Activated T-cell treated with anti-CD3 and anti-CD28 coated beads, Interleukin-2, amount 50 U/mL, for 1 hour (primary cell): Measurements from ENCODE around the gene SRSF8.

Experiments used
- DNase-seq: peaks from one replicate; pipeline ENCODE4 v3.0.0-alpha.2; 2020

SRSF8 gene

DNA sequence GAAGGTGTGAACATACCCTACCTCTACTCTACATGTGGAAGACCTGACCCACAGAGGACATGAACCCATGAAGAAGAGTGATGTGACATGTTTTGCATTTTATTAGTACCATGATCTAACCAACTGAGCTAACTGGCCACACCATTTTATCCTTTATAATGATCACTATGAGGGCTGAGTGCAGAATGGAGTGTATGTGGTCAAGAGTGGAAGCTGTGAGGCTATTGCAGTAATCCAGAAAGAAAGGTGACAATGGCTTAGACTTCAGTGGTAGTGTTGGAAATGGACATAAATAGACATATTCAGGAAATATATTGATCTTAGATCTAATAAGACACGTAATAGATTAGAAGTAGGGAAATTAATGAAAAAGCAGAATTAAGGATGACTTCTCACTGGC, 3.8 kb downstream of the SRSF8 start:
- no peak for DNase-seq

DNA sequence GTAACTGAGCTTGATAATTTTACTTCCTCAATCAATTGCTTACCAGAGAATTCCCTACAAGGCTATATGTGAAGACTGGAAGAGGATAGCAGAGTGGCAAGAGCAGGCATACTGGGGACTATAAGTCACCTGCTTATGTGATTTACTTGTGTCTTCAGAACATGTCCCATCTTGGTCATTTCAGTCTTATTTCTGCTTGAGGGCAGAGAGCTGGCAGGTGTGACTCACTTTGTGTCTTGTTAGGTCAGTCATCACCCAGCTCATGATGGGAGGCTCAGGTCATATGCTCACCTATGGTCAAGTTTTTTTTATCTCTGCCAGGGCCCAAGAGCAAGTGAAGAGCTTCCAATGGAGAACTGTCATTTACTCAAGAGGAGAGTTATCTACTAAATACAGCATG, 6.2 kb downstream of the SRSF8 start:
- no peak for DNase-seq

DNA sequence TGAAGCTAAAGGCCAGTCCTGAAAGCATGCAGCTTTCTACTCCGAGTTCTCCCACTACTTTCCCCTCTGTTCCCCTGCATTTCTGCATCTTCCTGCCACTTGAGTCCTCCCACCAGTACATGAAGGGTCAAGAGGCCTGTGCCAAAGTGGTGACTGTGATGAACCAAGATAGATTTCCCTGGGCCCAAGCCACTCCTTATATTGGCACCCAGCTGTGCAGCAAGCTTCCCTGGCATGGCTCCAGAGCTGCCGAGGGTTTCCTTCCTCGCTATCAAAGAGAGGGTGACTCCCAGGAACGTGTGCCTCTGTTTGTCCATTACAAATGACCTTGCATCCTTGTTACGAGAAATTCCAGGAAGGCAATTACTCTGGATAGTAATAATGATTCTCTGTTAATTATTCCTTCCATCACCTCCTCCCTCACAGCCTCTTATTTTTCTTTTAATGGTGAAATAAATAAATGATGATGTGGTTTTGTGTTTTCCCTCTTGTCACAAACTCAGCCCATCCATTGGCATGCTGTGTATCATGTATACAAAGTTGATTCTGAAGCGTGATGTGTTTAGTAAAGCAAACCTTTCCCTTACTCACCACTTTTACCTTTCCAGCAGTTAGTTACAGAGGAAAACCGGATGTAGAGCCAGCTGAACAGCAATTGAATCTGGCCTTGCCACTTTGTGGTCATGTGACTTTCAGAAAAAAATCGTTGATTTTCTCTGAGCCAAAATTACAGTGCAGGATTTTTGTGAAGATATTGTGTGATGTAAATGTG, 8.3 kb downstream of the SRSF8 start:
- no peak for DNase-seq

DNA sequence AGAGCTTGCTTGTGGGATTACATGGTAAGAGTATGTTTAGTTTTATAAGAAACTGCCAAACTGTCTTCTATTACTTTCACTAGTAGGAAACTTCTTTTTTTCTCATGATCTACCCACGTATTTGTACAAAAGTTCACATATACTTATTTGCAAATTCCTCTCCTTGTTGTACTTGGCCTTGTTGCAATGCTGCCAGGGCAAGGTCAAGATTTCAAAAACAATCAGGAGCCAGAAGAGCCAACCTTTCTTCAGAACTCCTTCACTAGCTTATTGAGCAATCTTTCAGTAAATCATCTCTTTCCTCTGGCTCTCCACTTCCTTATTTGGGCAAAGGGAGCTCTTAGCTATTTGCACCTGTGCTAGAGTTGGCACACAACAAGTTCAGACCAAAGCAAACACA, 9.7 kb downstream of the SRSF8 start:
- DNase-seq = no peak

DNA sequence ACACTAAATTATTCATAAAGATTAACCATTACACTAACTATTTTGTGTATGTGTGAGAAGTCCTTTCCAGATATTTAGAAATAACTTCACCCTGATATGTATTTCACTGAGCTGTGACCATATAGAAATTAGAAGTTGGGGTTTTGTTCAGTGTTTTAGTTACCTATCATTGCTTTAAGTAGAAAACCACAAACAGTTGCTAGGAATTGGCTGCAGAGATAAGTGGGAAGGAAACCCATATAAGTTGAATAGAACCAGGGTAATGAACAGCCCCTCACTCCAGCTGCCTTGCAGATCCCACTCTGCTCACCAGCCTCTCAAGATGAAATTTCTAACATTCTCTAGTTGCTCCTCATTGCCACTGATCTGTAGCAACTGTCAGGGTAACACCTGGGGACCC, 10.3 kb downstream of the SRSF8 start:
- no peak for DNase-seq

DNA sequence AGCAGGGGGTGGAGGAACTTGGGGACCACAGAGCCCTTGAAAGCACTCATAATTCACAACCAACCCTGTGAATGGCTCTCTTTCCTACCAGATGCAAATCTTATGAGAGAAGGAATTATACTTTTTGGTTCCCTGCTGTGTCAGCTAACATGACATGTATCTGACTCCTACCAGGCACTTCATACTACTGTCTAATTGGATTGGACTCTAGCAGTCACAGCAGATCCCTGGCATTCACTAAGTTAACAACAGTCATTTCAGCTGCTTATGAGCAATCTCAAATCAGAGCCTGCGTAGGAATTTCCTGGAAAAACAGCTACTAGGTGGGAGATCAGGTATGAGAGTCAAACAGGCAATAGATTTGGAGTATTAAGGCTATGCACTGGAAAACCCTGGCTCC, 11.8 kb downstream of the SRSF8 start:
- DNase-seq = no peak

DNA sequence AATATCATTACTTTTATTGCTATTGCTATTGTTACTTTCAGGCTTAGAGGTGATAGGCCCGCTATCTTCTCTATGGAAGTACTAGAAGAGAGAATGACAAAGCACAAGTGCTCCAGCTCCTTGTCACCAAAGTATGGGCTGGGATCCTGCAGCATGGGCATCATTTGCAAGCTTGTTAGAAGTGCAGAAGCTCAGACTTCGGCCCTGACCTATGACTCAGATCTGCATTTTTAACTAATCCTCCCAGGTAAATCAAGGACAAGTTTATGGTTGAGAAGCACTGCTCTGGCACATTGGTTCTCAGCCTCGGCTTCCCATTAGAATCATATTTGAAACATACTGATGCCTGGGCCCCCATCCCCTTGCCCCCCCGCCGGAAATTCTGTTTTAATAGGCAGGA, 14.3 kb downstream of the SRSF8 start:
- DNase-seq = no peak

DNA sequence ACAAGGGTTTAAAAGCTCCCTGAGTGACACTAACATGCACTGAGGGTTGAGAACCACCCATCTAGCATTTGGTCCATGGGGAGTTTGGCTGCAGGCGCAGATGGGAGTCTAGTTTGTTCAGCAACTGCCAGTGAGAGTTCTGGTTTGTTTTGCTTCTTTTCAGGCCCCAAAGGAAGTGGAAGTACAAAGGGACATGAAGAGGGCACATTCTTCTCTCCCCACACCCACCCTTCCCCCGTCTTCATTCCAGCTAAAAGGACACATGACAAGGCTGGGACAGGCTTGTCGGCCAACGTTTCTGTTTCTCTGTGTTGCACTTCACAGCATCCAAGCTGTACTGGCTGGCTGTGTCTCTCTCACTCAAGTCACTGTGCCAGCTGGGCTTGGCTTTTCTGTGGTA, 14.7 kb downstream of the SRSF8 start:
- no peak for DNase-seq

DNA sequence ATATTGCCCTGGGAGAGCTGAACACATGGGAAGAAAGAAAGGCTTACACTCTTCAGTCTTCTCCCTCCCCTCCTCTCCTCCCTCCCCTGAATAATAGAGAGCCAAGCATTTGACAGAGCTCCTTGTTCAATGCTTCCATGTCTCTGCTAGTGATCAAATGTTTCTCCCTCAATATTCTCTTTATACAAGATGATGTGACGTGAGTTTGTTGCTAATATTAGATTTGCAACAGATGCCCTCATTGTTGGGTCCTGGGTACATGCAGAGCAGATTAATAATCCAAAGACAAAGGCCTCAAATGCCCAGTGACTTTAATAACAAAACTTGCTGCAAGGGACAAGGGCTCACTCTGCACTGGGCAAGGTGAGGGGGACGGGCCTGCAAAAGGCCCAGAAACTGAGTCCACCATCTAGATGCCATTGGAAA, 15.9 kb downstream of the SRSF8 start:
- no peak for DNase-seq

DNA sequence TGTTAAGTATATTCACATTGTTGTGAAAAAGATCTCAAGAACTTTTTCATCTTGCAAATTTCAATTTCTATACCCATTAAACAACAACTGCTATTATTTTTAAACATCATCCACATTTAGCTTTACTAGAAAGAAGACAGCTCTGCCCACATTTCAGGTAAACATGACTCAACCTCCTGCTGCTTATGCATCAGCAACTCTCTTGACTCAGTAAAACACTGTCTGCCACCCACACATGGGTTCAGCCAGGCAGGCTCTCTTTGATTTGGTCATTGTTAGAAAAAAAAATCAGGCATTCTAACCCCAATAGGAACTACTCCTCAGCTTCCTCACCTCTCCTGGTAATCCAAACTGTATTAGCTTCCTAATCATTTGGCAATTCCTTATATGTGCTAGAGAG, 17.8 kb downstream of the SRSF8 start:
- no peak for DNase-seq

DNA sequence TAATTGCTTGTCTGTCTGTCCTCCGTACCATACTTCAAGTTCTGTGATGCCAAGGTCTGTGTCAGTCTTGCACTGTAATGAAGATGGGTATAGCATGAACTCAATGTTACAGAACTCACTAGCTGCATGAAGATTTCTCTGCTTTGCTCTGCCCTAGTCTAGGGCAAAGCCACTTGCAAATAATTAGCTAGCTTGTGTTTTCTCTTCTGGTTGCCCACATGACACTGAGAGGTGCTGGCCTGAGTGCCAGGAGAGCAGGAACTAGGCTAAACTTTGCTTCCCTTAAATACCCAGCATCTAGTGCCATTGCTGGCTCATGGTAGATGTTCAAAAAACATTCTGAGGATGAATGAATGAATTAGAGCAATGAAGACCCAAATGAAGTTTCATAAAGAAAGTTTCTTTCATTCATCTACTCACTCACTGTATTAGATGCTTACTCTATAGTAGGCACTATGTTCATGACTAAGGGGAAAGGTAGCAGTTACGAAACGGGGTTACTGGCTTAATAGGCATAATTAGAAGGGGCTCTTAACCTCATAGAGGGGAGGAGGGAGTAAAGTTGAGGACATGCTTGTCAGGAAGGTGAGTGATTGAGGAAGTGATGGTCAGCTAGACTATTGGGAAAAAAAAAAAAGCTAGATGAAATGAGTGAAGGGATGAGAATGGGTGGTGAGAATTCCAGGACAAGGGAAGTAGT, 18.5 kb downstream of the SRSF8 start:
- DNase-seq = no peak

DNA sequence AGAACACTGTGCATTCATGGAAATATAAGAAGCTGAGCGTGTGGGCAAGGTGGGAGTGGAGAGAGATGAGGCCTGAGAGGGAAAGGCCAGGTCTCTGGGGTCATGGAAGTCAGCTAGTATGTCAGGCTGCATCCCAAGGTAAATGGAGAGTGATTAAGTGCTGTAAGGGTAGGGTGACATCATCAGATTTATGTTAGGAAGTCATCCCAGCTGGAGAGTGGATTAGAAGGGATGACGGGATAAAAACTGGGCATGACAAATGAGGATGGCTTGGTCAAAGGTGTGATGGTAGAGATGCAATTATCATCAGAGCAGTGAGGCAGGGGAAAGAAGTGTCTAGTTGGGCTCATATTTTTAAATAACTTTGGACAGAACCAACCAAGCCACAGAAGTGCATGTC, 19.4 kb downstream of the SRSF8 start:
- DNase-seq = no peak

DNA sequence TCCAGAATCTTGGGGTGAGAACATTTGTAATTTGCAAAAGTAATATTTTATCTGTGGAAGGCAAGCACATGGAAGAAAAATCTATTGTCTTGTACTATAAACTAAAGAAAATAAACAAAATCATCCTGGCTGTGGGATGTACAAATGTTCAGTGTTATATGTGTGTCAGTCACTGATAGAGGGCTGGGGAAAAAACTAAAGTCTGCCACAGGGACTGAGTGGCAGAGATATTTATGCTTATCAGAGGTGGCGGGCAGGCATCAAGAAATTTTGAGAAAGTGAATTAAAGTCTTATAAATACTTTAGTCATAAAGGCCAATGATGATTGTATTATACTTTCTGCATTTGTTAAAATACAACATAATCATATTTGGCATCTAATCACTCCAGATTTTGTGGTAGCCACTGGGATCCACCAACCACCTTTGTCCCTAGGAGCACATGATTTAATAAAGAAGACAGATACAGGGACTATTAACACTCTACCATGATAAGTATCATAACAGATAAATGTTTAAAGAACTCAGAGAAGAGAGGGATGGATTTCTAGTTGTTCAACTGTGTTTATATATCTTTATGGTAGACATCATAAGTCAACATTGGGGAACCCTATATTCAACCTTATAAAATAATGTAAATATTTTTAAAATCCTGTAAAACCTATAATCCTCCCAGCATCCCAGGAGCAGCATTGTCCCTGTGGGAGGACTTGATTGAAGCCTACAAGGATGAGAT, 20.3 kb downstream of the SRSF8 start:
- no peak for DNase-seq

DNA sequence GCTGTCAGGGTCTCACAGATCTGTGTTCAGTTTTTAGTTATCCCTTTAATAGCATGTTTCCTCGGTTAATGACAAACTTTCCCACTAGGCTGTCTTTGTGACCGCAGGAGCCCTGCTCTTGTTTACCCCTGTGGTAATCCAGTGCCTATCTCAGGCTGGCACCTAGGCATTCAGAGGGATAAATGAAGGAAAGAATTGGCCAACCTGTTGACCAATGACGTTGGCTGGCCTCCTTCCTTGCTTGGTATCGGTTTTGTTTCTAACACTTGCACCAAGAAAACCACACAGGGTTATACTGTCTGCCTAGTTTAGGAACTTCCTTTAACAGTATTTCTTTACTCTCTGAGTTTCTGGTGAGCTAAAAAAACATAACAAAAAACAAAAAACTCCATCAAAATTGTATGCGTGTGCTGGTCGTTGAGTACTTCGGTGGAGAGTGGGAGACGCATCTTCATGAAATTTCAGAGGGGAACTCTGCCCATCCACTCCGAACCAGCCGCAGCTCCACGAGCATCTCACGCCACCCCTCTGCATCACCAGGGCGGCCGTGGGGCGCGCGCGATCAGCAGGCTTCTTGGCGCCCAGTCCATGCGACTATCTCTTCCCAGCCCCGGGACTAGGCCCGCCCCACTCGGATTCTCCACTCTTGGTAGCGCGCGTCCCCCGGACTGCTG, 22.4 kb downstream of the SRSF8 start:
- DNase-seq = no peak

DNA sequence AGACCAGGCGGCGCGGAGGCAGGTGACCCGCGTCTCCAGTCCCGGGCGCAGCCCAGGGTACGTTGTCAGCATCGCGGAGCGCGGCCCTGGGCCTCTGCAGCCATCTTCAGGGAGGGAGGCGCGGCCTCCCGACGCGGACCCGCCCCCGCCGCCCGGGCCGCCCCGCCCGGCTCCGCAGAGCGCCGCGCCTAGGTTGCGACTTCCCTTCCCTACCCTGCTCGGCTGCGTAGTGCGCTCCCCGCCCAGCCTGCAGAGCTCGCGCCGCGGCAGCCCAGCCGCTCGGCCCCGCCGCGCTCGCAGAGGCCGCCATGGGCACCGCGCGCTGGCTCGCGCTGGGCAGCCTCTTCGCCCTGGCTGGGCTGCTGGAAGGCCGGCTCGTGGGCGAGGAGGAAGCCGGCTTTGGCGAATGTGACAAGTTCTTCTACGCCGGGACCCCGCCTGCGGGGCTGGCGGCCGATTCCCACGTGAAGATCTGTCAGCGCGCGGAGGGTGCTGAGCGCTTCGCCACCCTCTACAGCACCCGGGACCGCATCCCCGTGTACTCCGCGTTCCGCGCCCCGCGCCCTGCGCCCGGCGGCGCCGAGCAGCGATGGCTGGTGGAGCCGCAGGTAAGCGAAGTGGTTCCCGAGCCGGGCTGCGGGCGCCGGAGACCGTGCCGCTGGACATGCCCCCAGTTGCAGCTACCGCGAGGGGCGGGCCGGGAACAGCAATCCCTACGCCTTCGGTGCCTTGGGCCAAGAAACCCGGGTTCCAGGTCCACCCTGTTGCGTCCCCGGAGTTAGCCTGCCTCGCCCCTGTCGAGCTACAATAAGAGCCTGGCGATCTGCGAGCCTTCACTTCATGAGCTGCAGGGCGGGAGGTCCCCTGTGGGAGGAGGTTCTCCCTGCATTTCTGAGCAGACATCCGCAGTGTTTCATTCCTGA, 23.2 kb downstream of the SRSF8 start, which contains the start of gene ENDOD1:
Gene ENDOD1 (plus strand): TSS at position 227 of the 923 bp plus-strand sequence. CDS start 82 bp downstream, at position 309.
- DNase-seq = peak; percentile 89

DNA sequence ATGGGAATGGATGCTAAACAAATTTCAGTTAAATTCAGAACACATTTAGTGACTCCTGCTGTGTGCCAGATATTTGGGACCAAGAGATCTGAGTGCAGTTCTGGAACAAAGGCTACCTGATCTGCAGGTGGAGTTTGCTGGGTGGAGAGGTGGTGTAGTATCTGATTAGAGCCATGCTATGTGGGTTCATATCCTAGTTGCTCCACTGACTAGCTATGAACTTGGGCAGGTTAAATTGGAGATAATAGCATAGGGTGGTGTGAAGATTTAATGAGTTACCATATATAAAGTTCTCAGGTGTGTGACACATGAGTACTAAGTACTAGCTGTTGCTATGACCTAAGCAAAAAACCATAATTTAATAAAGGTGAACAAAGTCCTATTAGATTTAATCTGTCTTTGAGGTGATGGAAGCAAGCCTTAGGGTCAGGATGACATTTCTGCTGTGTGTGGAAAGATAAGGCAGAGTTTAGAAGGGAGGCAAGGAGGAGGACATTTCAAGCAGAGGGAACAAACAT, 25.0 kb downstream of the SRSF8 start:
- DNase-seq = no peak

DNA sequence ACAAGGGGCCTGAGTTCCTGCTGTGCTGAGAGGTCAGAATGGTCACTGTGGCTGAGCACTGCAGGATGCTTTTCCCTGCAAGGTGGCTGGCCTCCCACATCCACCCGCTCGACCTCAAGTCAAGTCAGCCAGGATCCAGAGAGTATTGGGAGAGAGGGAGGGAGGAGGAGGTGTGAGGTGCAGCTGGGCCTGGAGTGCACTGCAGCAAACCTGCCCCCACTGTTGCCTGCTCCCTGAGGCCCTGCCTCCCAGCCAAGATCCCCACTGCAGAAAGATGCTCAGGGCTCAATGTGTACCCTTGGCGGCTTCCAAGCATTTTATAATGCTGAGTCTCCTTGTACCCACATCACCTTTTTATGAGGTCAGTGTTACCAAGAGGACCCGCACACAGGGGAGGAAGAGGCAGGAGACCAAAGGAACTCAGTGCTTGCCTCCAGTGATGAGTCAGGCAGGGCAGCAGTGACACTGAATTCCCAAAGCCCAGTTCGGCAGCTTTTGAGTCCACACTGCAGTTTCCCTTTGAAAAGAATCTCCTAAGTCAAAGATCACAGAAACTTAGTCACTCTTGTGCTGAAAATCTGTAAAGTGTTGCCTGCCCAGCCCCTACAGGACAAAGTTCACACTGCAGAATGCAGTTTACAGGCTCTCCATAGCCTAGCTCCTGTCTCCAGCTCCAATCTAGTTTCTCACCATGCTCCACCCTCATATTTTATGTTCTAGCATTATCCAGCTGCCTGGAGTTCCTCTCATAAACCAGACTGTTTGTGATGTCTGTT, 26.0 kb downstream of the SRSF8 start:
- no peak for DNase-seq

DNA sequence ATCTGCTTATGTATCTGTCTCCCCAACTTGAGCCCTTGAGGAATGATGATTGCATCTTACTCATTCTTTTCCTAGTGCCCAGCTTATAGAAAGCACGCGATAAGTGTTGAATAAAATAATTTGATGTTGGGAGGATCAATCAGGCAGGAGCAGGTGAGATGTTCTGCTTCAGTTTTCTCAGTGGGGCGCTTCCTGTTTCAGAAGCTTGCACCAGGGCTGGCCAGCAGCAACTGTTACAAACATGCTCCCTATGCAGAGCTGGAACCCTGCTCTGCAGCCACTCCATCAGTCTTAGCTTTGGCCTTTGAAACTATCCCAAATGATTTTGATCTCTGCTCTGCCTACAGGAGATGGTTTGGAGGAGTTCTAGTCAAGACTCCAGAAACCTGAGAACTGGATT, 26.8 kb downstream of the SRSF8 start:
- DNase-seq = no peak

DNA sequence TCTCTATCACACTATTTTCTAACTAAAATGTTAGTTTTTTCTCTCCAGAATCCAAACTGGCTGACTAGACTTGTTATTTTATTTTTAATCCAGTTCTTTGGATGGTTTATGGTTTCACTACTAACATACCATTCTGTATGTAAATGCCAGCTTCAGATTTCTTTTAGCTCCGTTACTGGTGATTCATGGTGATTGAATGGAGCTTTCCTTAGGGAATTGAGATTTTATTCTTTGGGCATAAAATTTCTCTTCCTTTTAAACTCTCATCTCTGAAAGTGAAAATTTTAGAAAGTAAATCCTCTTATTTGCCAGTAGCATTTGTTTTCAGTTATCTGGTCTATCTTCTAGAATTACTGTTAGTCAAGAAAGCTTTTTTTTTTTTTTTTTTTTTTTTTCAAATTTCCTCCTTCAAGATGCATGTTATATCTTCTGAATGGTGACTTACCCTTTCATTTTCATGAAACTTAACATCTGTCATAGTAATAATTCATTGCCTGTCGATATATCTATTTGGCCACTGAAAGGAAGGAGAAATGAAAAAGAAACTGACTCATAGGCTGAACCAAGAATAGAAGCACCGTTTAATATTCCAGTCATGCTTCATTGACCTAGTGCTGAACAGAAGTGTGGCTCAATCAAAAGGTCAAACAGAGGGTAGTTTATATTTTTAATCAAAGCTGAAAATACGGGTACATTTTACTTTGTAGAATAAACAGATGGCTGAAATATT, 29.3 kb downstream of the SRSF8 start:
- DNase-seq = no peak

DNA sequence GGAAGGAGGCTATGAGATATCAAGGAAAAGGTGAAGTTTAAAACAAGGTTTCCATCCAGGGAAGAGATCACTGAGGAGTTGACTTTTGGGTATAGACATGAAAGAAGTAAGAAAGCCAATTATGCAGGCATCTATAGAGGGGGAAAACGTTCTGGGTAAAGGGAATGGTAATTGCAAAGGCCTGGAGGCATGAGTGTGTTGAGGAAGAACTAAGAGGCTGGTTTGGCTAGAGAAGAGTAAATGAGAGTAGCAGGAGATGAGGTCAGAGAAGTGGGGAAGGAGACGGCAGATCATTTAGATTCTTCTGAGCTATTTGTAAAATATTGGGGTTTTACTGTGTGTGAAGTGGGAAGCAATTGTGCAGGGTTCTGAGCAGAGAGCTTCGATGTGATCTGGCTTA, 30.5 kb downstream of the SRSF8 start:
- DNase-seq = no peak
